HepG2 (cell line): ENCODE data around the gene MCM3. TPM values are rescaled to one million over a fixed set of nuclear protein-coding genes. Genes with fewer than 3 reads are reported as not detected.

ENCODE experiments used
- ADNP ChIP-seq: sonication (generic); formaldehyde crosslinking; IDR thresholded peaks from 2 replicates; pipeline ENCODE4 v1.4.0; 2020; ENCODE audit warnings: missing genetic modification reagents
- GRHL1 ChIP-seq: sonication (generic); formaldehyde crosslinking; conservative IDR thresholded peaks from 2 replicates; pipeline ENCODE4 v1.8.0; 2022; ENCODE audit warnings: missing genetic modification reagents
- KIAA2018 ChIP-seq: sonication (generic); formaldehyde crosslinking; IDR thresholded peaks from 2 replicates; pipeline ENCODE4 v1.5.0; 2020; ENCODE audit warnings: mild to moderate bottlenecking, missing genetic modification reagents, borderline replicate concordance
- PRMT3 ChIP-seq: sonication (generic); formaldehyde crosslinking; IDR thresholded peaks from 2 replicates; pipeline ENCODE4 v1.8.1; 2022; ENCODE audit warnings: low read depth, mild to moderate bottlenecking, moderate library complexity, missing genetic modification reagents, borderline replicate concordance
- YY1 ChIP-seq: IDR thresholded peaks from 2 replicates; pipeline ENCODE4 v1.6.1; 2011; ENCODE audit warnings: low read length, low read depth, moderate library complexity, mild to moderate bottlenecking; ENCODE audit not compliant: insufficient read depth, insufficient replicate concordance
- ZNF282 ChIP-seq: fragments of 450-650 bp; IDR thresholded peaks from 2 replicates; pipeline ENCODE4 v1.6.1; 2018; ENCODE audit not compliant: partially characterized antibody
- ZNF878 ChIP-seq: sonication (generic); formaldehyde crosslinking; IDR thresholded peaks from 2 replicates; pipeline ENCODE4 v1.8.1; 2023; ENCODE audit warnings: mild to moderate bottlenecking, missing genetic modification reagents, moderate library complexity
- ZSCAN31 ChIP-seq: sonication (generic); formaldehyde crosslinking; IDR thresholded peaks from 2 replicates; pipeline ENCODE4 v1.5.0; 2020; ENCODE audit warnings: low read depth, mild to moderate bottlenecking, missing genetic modification reagents
- polyA plus RNA-seq, 8 experiments: library from polyadenylated mRNA; depleted of rRNA in 3 of 8; stranded (reverse) in 7 of 8; unstranded in 1 of 8; fragments of >200 nt; fragmentation: Illumina TruSeq in 4 of 8; extraction: Trizol in 4 of 8; gene quantifications; 2 replicates each; pipeline versions ENCODE4 v1.2.1 to v1.2.3, GENCODE V29; 2011 to 2016; ENCODE audit warnings: low read depth in 4 of 8, missing spikeins in 1 of 8, mixed read lengths in 1 of 8; ENCODE audit not compliant: insufficient read depth in 1 of 8
- total RNA-seq, 5 experiments: library from RNA; depleted of rRNA; stranded (reverse); fragments of >200 nt; fragmentation: Illumina TruSeq; extraction: Trizol; gene quantifications; 2 replicates each; pipeline ENCODE4 v1.2.3, GENCODE V29; 2016; ENCODE audit warnings: low read depth in 1 of 5
- TF ChIP-seq, protein P1 (sequence below): sonication (generic); formaldehyde crosslinking; IDR thresholded peaks from 2 replicates; pipeline ENCODE4 v1.5.0; 2020; ENCODE audit warnings: mild to moderate bottlenecking, missing genetic modification reagents, borderline replicate concordance
- TF ChIP-seq, protein P2 (sequence below): fragments of 450-650 bp; IDR thresholded peaks from 2 replicates; pipeline ENCODE4 v1.6.1; 2016

Gene MCM3
- total and polyA plus RNA-seq, 2 of the 13 experiments (the other 11 are each of a cell fraction or from before 2014, with no cell fraction given), result 164 to 288 TPM

DNA sequence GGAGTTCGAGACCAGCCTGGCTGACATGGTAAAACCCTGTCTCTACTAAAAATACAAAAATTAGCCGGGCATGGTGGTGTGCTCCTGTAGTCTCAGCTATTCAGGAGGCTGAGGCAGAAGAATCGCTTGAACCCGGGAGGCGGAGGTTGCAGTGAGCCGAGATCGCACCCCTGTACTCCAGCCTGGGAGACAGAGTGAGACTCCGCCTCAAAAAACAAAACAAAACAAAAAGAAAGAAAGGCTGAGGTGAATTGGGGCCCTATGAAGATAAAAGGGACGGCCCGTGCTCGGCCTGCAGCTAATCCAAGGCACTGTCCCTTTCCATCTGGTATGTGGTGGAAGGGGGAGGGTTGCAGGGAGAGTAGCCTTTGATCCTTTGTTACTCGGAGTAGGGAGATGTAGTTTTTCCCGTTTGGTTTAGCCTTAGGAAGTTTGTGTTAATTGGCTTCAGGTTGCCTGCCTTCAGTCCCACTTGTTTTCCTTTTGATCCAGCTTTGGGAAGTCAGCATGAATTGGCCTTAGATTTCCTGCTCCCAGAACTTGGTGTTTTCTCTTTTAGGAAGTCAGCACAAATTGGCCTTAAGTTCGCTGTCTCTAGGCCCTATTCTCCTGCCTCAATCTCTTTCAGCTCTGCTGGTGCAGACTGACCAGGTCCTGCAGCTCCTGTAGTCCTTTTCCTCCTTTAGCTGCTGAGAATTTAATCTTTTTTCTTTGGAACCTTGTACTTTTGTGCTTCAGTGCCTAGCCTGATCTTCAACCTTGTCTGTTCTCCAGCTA lies 41.3 kb upstream of the MCM3 start (continued):
- TF ChIP-seq YY1 (no peak), KIAA2018 (CRISPR knock-in tag) (no peak), PRMT3 (no peak), ZNF282 (no peak), GRHL1 (CRISPR knock-in tag) (no peak), ZNF878 (no peak), ZSCAN31 (peak; percentile 92; the same call in 1 of the 2 replicates), ADNP (peak; percentile 20; the same call in 1 of the 2 replicates)
- TF ChIP-seq, protein P1, sequence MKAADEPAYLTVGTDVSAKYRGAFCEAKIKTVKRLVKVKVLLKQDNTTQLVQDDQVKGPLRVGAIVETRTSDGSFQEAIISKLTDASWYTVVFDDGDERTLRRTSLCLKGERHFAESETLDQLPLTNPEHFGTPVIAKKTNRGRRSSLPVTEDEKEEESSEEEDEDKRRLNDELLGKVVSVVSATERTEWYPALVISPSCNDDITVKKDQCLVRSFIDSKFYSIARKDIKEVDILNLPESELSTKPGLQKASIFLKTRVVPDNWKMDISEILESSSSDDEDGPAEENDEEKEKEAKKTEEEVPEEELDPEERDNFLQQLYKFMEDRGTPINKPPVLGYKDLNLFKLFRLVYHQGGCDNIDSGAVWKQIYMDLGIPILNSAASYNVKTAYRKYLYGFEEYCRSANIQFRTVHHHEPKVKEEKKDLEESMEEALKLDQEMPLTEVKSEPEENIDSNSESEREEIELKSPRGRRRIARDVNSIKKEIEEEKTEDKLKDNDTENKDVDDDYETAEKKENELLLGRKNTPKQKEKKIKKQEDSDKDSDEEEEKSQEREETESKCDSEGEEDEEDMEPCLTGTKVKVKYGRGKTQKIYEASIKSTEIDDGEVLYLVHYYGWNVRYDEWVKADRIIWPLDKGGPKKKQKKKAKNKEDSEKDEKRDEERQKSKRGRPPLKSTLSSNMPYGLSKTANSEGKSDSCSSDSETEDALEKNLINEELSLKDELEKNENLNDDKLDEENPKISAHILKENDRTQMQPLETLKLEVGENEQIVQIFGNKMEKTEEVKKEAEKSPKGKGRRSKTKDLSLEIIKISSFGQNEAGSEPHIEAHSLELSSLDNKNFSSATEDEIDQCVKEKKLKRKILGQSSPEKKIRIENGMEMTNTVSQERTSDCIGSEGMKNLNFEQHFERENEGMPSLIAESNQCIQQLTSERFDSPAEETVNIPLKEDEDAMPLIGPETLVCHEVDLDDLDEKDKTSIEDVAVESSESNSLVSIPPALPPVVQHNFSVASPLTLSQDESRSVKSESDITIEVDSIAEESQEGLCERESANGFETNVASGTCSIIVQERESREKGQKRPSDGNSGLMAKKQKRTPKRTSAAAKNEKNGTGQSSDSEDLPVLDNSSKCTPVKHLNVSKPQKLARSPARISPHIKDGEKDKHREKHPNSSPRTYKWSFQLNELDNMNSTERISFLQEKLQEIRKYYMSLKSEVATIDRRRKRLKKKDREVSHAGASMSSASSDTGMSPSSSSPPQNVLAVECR (CRISPR knock-in tag), result no peak; the same call in 1 of the 2 replicates
- TF ChIP-seq, protein P2, sequence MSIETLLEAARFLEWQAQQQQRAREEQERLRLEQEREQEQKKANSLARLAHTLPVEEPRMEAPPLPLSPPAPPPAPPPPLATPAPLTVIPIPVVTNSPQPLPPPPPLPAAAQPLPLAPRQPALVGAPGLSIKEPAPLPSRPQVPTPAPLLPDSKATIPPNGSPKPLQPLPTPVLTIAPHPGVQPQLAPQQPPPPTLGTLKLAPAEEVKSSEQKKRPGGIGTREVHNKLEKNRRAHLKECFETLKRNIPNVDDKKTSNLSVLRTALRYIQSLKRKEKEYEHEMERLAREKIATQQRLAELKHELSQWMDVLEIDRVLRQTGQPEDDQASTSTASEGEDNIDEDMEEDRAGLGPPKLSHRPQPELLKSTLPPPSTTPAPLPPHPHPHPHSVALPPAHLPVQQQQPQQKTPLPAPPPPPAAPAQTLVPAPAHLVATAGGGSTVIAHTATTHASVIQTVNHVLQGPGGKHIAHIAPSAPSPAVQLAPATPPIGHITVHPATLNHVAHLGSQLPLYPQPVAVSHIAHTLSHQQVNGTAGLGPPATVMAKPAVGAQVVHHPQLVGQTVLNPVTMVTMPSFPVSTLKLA, result no peak
